HUES6 (cell line): ENCODE data around the gene KREMEN1.

Source experiments
- H3K27ac ChIP-seq: 2 replicates; pipeline ENCODE4 v1.7.0; 2013; ENCODE audit warnings: low read depth, mild to moderate bottlenecking, low read length, inconsistent platforms
- H3K27me3 ChIP-seq: 2 replicates; pipeline ENCODE4 v1.6.1; 2013; ENCODE audit warnings: low read length; ENCODE audit not compliant: control insufficient read depth, insufficient read depth
- H3K36me3 ChIP-seq: 2 replicates; pipeline ENCODE4 v1.6.1; 2013; ENCODE audit warnings: low read length; ENCODE audit not compliant: control insufficient read depth, insufficient read depth
- H3K4me1 ChIP-seq: 2 replicates; pipeline ENCODE4 v1.6.1; 2013; ENCODE audit warnings: low read length; ENCODE audit not compliant: control insufficient read depth, insufficient read depth
- H3K4me3 ChIP-seq: 2 replicates; pipeline ENCODE4 v1.5.1; 2013; ENCODE audit warnings: low read depth, low read length
- H3K9ac ChIP-seq: one replicate; pipeline ENCODE4 v1.6.1; 2013; ENCODE audit warnings: mild to moderate bottlenecking, low read length
- H3K9me3 ChIP-seq: 2 replicates; pipeline ENCODE4 v1.6.1; 2013; ENCODE audit warnings: low read depth, low read length; ENCODE audit not compliant: control insufficient read depth, insufficient read depth

The KREMEN1 gene

DNA sequence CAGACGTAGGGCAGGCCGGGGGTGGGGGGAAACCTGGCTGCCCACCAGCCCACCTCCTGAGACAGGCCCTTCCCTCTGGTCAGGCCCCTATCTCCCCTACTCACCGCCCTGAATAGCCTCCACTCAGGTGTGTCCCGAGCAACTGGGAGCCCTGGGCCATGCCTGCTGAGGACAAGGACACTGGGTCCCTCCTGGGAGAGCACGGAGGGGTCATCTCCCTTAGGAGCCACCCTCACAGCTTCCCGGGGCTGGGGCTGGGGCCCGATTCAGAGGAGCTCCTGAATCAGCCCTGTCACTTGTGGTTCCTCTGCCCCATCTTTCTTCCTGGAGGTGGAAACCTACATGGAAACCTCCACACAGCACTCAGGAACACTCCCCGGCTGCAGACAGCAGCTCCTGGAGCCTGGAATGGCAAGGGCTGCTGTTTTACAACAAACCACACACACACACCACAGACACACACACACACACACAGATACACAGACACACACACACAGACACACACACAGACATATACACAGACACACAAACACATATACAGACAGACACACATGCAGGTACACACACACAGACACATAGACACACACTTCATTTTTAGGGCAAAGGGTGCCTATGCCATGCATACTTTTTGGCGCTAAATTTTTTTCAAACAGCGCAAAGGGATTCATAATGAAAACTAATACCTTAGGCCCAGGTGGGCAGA is 123.3 kb downstream of the KREMEN1 start:
- no peaks in the 10 kb centered on the region for H3K27me3 ChIP-seq
- no peak overlapping the region for H3K27ac ChIP-seq
- no peak overlapping the region for H3K9ac ChIP-seq
- H3K9me3 ChIP-seq = no peaks in the 10 kb centered on the region
- peaks cover 3% of the 10 kb centered on the region; the same call in 1 of the 2 replicates for H3K4me1 ChIP-seq
- no peak overlapping the region for H3K4me3 ChIP-seq
- H3K36me3 ChIP-seq = no peaks in the 10 kb centered on the region

DNA sequence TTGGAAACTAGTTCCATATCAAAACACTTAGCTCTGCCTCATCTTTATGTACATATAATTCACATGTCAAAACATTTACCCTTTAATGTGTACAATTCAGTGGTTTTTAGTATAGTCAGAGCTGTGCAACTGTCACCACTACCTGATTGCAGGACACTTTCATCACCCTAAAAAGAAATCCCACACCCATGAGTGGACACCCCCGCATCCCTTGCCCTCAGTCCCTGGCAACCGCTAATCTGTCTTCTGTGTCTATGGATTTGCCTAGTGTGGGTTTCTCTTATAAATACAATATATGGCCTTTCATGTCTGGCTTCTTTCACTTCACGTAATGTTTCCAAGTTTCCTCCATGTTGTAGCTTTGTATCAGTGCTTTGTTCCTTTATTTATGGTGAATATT is 124.3 kb downstream of the KREMEN1 start:
- Histone ChIP-seq H3K27ac (no peak overlapping the region), H3K4me3 (no peak overlapping the region), H3K36me3 (no peaks in the 10 kb centered on the region), H3K27me3 (no peaks in the 10 kb centered on the region), H3K4me1 (peaks cover 3% of the 10 kb centered on the region; the same call in 1 of the 2 replicates), H3K9ac (no peak overlapping the region), H3K9me3 (no peaks in the 10 kb centered on the region)

DNA sequence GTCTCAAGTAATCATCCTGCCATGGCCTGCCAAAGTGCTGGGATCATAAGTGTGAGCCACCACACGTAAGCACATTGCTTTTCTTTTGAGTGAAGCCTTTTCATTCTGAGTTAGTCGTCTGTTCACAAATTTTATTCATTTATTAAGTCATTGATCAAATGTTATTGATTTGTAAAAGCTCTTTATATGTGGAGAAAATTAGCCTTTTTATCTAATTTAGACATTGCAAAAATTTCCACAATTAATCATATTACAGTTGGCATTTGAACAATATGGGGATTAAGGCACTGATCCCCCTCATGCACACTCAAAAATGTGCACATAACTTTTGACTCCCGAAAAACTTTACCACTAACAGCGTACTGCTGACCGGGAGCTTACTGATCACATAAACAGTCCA is 125.4 kb downstream of the KREMEN1 start:
- no peak overlapping the region for H3K27ac ChIP-seq
- no peaks in the 10 kb centered on the region for H3K36me3 ChIP-seq
- H3K9ac ChIP-seq = no peak overlapping the region
- H3K27me3 ChIP-seq = no peaks in the 10 kb centered on the region
- no peaks in the 10 kb centered on the region for H3K9me3 ChIP-seq
- H3K4me1 ChIP-seq = peaks cover 15% of the 10 kb centered on the region; the same call in 1 of the 2 replicates
- no peak overlapping the region for H3K4me3 ChIP-seq

DNA sequence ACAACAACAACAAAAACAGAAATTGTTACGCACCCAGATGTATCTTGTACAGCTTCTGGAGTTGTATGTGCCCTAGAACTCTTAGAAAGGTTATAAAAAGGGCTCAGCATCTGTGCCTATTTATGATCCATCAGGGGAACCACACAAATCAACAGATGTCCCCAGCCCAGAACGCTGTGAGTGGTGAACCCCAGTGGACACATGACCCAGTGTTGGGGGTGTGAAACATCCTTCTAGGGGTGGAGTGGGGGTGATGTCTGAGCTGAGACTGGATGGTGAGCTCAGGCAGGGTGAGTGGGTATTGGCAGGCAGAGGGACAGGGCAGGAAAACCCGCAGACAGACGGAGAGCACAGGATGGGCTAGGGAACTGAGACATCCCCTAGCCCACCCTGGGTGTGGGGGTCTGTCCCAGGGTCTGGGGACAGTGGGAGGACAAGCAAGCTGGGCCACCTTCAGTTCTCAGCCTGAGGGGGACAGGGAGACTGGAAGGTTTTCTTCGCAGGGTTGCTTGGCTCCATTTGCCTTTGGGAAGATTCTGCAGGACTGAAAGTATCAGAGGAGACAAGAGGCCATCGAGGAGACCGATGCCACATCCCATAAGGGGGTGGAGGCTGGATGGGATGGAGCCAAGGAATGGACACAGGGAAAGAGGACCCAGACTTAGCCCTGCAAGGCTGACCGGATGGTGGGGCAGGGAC is 127.0 kb downstream of the KREMEN1 start:
- no peaks in the 10 kb centered on the region for H3K27me3 ChIP-seq
- H3K36me3 ChIP-seq = no peaks in the 10 kb centered on the region
- H3K9me3 ChIP-seq = no peaks in the 10 kb centered on the region
- H3K9ac ChIP-seq = no peak overlapping the region
- no peak overlapping the region for H3K4me3 ChIP-seq
- peaks cover 22% of the 10 kb centered on the region; the same call in 1 of the 2 replicates for H3K4me1 ChIP-seq
- H3K27ac ChIP-seq = no peak overlapping the region

DNA sequence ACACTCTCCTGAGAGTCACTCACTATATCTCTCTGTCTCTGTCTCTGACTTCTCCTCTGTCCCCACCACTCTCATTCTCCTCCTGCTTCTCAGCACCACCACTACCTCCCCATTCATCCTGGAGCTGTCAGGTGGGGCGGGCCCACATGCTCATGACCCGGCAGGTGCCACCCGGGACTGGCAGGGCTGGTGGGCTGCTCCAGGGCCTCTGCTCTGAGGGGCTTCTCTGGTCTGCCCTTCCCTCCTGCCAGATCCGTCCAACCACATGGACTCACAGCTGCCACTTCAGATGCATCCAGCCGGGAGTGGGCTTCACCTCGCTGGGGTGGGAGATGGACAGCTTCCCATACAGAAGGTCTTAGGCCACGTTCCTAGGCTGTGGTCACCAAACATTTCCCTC is 128.1 kb downstream of the KREMEN1 start:
- no peak overlapping the region for H3K27ac ChIP-seq
- H3K4me3 ChIP-seq = no peak overlapping the region
- H3K36me3 ChIP-seq = no peaks in the 10 kb centered on the region
- no peaks in the 10 kb centered on the region for H3K27me3 ChIP-seq
- peaks cover 19% of the 10 kb centered on the region; the same call in 1 of the 2 replicates for H3K4me1 ChIP-seq
- H3K9me3 ChIP-seq = no peaks in the 10 kb centered on the region
- no peak overlapping the region for H3K9ac ChIP-seq

DNA sequence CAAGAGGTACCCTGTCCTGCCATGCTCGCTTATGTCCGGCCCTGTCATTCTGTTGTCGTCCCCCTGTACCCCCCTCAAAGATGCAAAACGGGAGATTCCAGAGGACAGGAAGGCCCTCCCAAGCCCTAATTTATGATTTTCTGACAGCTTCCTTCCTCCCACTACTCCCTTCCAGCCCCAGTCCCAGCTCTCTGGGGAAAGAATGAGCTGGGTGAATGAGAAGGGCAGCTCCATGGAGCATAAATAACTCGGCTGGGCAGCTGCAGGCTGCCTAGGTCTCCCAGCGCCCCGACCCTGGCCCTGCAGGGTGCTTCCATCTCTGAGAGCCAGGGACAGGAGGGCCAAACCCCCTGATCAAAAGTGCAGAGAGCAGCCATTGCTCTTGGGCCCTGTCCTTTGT is 128.9 kb downstream of the KREMEN1 start:
- no peaks in the 10 kb centered on the region for H3K27me3 ChIP-seq
- H3K36me3 ChIP-seq = no peaks in the 10 kb centered on the region
- H3K9ac ChIP-seq = no peak overlapping the region
- H3K9me3 ChIP-seq = no peaks in the 10 kb centered on the region
- H3K4me1 ChIP-seq = peaks cover 25% of the 10 kb centered on the region; the same call in 1 of the 2 replicates
- no peak overlapping the region for H3K27ac ChIP-seq
- H3K4me3 ChIP-seq = no peak overlapping the region

DNA sequence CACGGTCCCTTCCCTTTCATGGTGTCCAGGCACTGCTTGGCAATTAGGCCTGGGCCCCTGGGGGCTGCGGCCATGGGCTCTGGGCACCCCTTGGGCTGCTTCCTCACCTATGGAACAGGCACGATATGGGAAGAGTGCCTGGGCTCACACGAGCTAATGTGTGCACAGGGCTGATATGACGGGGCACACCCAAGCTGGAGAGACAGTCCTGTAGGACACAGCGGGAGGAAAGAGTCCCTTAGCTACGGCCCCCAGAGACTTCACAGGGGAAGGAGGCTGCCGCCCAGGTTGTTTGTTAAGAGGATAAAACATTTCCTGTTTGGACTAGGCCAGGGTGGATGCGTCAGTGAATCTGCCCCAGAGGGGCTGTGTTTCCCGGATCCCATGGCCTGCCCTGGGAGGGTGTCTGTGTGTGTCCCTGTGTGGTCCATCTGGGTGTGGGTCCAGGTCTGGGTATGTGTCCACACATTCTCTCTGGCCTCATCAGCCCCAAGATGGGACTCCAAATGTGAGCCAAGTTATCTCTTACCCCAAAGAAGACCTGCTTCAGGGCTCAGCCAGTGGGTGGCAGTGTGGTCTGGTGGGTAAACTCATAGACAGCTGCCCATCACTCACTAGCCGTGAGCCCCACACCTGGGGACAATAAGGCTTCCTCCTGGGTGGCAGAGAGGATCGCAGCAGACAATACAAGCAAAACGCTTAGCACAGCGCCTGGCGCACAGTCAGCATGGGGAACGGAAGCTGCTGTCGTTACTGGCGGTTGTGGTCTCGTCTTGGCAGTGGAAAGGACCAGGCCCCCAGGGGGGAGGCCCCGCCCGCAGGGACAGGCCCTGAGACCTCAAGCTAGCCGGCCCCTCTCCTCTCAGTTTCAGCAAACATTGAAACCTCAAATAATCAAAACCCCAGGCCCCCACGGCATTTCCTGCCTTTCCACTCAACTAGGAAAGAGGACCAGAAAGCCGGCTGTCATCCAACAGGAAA is 129.7 kb downstream of the KREMEN1 start:
- Histone ChIP-seq H3K9me3 (no peaks in the 10 kb centered on the region), H3K27me3 (no peaks in the 10 kb centered on the region), H3K27ac (no peak overlapping the region), H3K36me3 (no peaks in the 10 kb centered on the region), H3K9ac (no peak overlapping the region), H3K4me1 (peaks cover 25% of the 10 kb centered on the region; the same call in 1 of the 2 replicates), H3K4me3 (no peak overlapping the region)

DNA sequence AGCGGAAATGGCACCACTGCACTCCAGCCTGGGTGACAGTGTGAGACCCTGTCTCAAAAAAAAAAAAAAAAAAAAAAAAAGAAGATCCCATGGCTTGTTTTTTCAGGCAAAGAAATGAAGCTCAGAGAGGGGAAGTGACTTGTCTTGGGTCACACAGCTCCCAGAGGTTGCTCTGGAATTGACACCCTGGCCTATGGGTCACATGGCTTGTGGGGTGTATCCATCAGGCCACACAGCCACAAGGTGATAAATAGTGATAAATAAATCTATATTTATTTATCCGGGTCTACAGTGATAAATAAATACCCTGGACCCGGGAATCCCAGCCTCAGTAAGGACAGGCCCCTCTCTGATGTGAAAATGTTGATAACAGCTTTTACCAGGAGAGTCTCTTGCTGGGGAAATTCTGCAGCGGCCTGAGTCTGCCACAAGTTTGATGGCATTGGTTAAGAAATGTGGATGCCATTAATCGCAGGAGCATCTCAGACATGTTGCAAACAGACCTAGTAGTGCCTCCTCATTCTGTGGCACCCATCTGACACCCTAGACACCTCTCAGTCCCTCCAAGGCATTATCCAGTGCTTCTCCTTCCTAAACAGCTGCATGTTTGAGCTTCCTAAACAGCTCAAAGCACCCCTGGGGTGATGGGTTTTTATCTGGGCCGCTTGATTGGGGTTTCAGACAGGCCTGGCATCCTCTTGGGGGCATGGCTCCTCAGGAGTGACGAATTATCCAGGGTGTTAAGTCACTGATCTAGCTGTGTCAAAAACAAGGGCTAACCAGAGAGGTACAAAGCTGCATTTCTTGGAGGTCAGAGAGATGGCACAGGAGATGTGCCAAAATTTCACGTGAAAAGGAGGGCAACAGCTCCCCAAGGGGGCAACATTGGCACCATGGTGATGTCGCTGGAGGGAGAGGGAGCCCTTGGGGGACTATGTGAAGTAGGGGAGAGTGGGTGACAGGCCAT is 130.9 kb downstream of the KREMEN1 start:
- no peak overlapping the region for H3K9ac ChIP-seq
- H3K4me3 ChIP-seq = no peak overlapping the region
- no peak overlapping the region for H3K27ac ChIP-seq
- peaks cover 25% of the 10 kb centered on the region; the same call in 1 of the 2 replicates for H3K4me1 ChIP-seq
- no peaks in the 10 kb centered on the region for H3K9me3 ChIP-seq
- H3K36me3 ChIP-seq = no peaks in the 10 kb centered on the region
- H3K27me3 ChIP-seq = no peaks in the 10 kb centered on the region

DNA sequence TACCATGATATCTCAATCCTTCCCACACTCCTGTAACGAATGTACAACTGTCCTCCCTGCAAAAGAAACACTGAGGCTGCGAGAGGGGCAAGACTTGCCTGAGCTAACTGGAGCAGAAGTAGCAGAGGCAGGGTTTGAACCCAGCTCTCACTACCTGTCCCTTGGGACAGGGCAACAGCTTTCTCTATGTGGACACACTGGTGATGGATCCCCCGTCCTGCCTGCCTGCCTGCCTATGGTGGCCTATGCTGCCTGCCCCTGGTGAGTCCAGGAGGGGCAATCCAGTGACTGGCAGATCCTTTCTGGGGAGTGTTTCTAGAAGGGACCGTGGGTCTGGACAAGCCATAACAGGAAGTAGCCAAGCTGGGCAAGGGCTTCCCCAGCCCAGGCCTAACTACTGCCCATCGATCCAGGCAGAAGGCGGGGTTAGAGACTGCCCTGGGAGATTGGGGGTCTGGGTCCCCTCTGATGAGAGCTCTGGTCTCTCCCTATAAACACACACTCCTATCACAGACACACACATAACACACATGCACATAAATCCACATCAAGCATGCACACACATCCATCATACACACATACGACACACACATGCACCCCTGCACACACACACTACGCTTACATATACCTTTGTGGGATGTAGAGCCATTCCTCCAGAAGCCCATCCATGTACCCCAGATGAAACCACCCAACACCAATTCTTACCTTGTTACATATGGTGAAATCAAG is 131.8 kb downstream of the KREMEN1 start:
- Histone ChIP-seq H3K36me3 (no peaks in the 10 kb centered on the region), H3K4me1 (peaks cover 28% of the 10 kb centered on the region; the same call in 1 of the 2 replicates), H3K9ac (no peak overlapping the region), H3K27ac (no peak overlapping the region), H3K9me3 (no peaks in the 10 kb centered on the region), H3K4me3 (no peak overlapping the region; the same call in 1 of the 2 replicates), H3K27me3 (no peaks in the 10 kb centered on the region)
